Parathyroid adenoma (tissue), 2 donors: ENCODE results near the gene VSIR.
A peak's percentile ranks its signal among the peaks of the same experiment; 100 is the strongest.

ENCODE experiments used
- H2AFZ ChIP-seq: fragments of 300-600 bp; sonication (generic); one replicate; pipeline ENCODE4 v1.7.0; 2017; ENCODE audit warnings: antibody characterized with exemption, mild to moderate bottlenecking
- H3K27ac ChIP-seq: fragments of 300-600 bp; sonication (generic); one replicate; pipeline ENCODE4 v1.7.0; 2017
- H3K27me3 ChIP-seq: fragments of 300-600 bp; sonication (generic); one replicate; pipeline ENCODE4 v1.7.0; 2017; ENCODE audit warnings: low read length; ENCODE audit not compliant: control insufficient read depth, insufficient read depth
- H3K36me3 ChIP-seq: fragments of 300-600 bp; sonication (generic); one replicate; pipeline ENCODE4 v1.7.0; 2017; ENCODE audit warnings: low read length; ENCODE audit not compliant: control insufficient read depth, insufficient read depth
- H3K4me1 ChIP-seq: fragments of 300-600 bp; sonication (generic); one replicate; pipeline ENCODE4 v1.7.0; 2017; ENCODE audit warnings: control low read depth
- H3K4me2 ChIP-seq: fragments of 300-600 bp; sonication (generic); one replicate; pipeline ENCODE4 v1.7.0; 2017; ENCODE audit warnings: low read length
- H3K4me3 ChIP-seq: fragments of 300-600 bp; sonication (generic); one replicate; pipeline ENCODE4 v1.7.0; 2017; ENCODE audit warnings: low read depth, low read length
- H3K79me2 ChIP-seq: fragments of 300-600 bp; sonication (generic); one replicate; pipeline ENCODE4 v1.7.0; 2017; ENCODE audit warnings: control low read depth
- H3K9ac ChIP-seq: fragments of 300-600 bp; sonication (generic); one replicate; pipeline ENCODE4 v1.7.0; 2017; ENCODE audit warnings: mild to moderate bottlenecking
- H3K9me3 ChIP-seq: fragments of 300-600 bp; sonication (generic); one replicate; pipeline ENCODE4 v1.7.0; 2017; ENCODE audit warnings: low read length; ENCODE audit not compliant: control insufficient read depth
- CTCF ChIP-seq: fragments of 300-600 bp; sonication (generic); IDR thresholded peaks from one replicate; pipeline ENCODE4 v1.7.0; 2017; ENCODE audit warnings: antibody characterized with exemption, mild to moderate bottlenecking
- donor health status: primary hyperparathyroidism.

The VSIR gene

GRCh38 chr10:71771204-71771603 lies 2.1 kb downstream of the VSIR start:
- H3K79me2 ChIP-seq: peaks cover 3% of the 10 kb centered on the region
- H3K36me3 ChIP-seq: no peaks in the 10 kb centered on the region
- no peak overlapping the region for H3K9ac ChIP-seq
- H3K27me3 ChIP-seq: no peaks in the 10 kb centered on the region
- TF ChIP-seq CTCF: no peak
- H3K9me3 ChIP-seq: no peaks in the 10 kb centered on the region
- no peak overlapping the region for H2AFZ ChIP-seq
- no peak overlapping the region for H3K4me3 ChIP-seq
- peaks cover 3% of the 10 kb centered on the region for H3K4me1 ChIP-seq
- no peak overlapping the region for H3K4me2 ChIP-seq
- H3K27ac ChIP-seq: peak overlapping the region; percentile 37

DNA sequence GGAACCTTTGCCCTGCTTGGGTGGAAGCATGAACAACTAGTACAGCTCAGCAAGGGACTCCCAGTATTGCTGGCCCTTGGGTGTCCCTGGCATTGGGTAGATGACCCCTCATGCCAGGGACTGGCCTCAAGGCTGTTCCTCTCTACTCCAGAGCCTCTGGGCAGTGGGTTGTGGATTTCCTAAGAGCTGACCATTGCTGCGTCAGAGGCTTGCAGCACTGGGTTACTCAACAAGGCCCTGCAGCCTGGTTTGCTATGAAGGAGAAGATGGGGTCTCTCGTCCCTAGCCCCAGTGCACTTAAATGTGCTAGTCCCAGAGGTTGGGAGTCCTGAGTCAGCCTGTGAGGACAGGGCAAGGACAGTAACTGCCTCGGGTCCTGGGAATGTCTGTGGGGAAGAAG lies 2.5 kb downstream of the VSIR start:
- Histone ChIP-seq H3K4me3 (no peak overlapping the region), H3K27ac (peak overlapping the region; percentile 37), H3K9me3 (no peaks in the 10 kb centered on the region), H3K4me2 (no peak overlapping the region), H3K4me1 (peaks cover 3% of the 10 kb centered on the region), H2AFZ (no peak overlapping the region), H3K79me2 (peaks cover 3% of the 10 kb centered on the region), H3K9ac (no peak overlapping the region), H3K36me3 (no peaks in the 10 kb centered on the region), H3K27me3 (no peaks in the 10 kb centered on the region)
- TF ChIP-seq CTCF: no peak

DNA sequence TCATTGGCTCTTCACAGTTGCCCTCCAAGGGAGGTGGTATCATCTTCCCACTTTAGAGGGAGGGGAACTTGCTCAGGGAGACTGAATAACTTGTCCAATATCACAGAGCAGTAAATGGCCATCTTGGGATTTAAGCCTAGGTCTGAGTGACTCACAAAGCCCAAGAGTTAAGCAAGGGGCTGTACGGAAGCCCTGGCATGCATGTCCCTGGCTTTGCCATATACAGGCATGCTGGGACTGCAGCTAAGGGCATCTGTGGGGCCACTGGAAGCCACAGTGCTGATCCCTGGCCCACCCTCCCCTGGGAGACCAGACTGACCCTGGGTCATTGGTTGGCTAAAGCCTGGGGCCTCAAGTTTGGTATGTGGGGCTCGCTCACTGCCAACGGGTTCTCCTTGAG lies 3.1 kb downstream of the VSIR start:
- H3K4me3 ChIP-seq: no peak overlapping the region
- peaks cover 3% of the 10 kb centered on the region for H3K79me2 ChIP-seq
- no peak overlapping the region for H2AFZ ChIP-seq
- H3K27me3 ChIP-seq: no peaks in the 10 kb centered on the region
- H3K9ac ChIP-seq: no peak overlapping the region
- H3K36me3 ChIP-seq: no peaks in the 10 kb centered on the region
- H3K4me2 ChIP-seq: peak overlapping the region; percentile 0
- H3K27ac ChIP-seq: peak overlapping the region; percentile 17
- TF ChIP-seq CTCF: no peak
- H3K9me3 ChIP-seq: no peaks in the 10 kb centered on the region
- H3K4me1 ChIP-seq: peaks cover 3% of the 10 kb centered on the region

DNA sequence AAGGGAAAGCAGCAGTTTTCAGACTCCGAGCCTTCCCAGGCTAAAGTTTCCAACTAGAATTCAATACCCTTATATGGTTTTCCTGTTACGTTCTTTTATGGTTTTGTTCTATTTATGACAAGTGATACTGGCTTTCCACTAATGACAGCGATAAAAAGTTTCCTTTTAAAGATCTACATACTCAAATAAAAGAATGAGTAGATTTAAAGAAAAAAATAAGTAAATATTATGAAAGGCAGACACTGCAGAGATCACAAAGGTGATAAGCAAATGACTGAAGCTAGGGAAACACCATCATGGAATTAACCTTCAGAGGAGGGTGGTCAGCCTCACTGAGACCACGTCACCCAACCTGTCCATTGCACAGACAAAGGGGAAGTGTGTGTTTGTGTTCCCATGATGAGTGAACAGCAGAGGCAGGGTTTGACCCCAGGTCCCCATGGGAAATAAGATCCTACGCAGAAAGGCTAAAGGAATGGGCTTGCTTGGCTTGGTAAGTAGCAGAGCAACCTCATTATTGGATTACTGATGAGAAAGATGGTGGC lies 4.0 kb downstream of the VSIR start:
- no peak overlapping the region for H2AFZ ChIP-seq
- no peaks in the 10 kb centered on the region for H3K36me3 ChIP-seq
- H3K27ac ChIP-seq: peak overlapping the region; percentile 17
- H3K9ac ChIP-seq: no peak overlapping the region
- H3K4me2 ChIP-seq: peak overlapping the region; percentile 45
- peak overlapping the region; percentile 7 for H3K4me3 ChIP-seq
- no peaks in the 10 kb centered on the region for H3K27me3 ChIP-seq
- H3K9me3 ChIP-seq: no peaks in the 10 kb centered on the region
- no peak for TF ChIP-seq CTCF
- peaks cover 3% of the 10 kb centered on the region for H3K4me1 ChIP-seq
- no peaks in the 10 kb centered on the region for H3K79me2 ChIP-seq

GRCh38 chr10:71767420-71768035 lies 5.8 kb downstream of the VSIR start:
- Histone ChIP-seq H3K4me1 (no peaks in the 10 kb centered on the region), H3K79me2 (no peaks in the 10 kb centered on the region), H3K4me2 (no peak overlapping the region), H3K9ac (no peak overlapping the region), H3K27ac (peak overlapping the region; percentile 17), H3K9me3 (no peaks in the 10 kb centered on the region), H3K27me3 (no peaks in the 10 kb centered on the region), H3K36me3 (no peaks in the 10 kb centered on the region), H3K4me3 (no peak overlapping the region), H2AFZ (no peak overlapping the region)
- TF ChIP-seq CTCF: no peak
